Nephron (organoid): ENCODE data around the gene PNMA6A.

Experiments used
- H3K27ac Mint-ChIP-seq, 3 experiments: 2 replicates each; pipeline ENCODE4 v1.8.0; 2020; ENCODE audit warnings: mixed read lengths in 3 of 3, mild to moderate bottlenecking in 2 of 3, moderate library complexity in 1 of 3
- H3K27me3 Mint-ChIP-seq: 2 replicates; pipeline ENCODE4 v1.8.0; 2021; ENCODE audit warnings: low read depth, mild to moderate bottlenecking, moderate library complexity, mixed read lengths
- H3K36me3 Mint-ChIP-seq: 2 replicates; pipeline ENCODE4 v1.8.0; 2020; ENCODE audit warnings: low read depth, mixed read lengths
- H3K4me1 Mint-ChIP-seq: 2 replicates; pipeline ENCODE4 v1.8.0; 2020; ENCODE audit warnings: mixed read lengths
- H3K4me3 Mint-ChIP-seq, 3 experiments: 2 replicates each; pipeline ENCODE4 v1.8.0; 2020; ENCODE audit warnings: mild to moderate bottlenecking in 3 of 3, mixed read lengths in 3 of 3, moderate library complexity in 2 of 3
- H3K9me3 Mint-ChIP-seq: 2 replicates; pipeline ENCODE4 v1.8.0; 2020; ENCODE audit warnings: mixed read lengths
- CTCF ChIP-seq, 3 experiments: fragments of 200-600 bp; sonication (generic); IDR thresholded peaks; one replicate each; pipeline ENCODE4 v1.5.0; 2021; ENCODE audit warnings: antibody characterized with exemption in 3 of 3; ENCODE audit not compliant: unreplicated experiment in 3 of 3

PNMA6A gene

GRCh38 chrX:153049093-153049492, 23.2 kb upstream of the PNMA6A start:
- peaks cover 44% of the 10 kb centered on the region for H3K9me3 Mint-ChIP-seq
- no peaks in the 10 kb centered on the region for H3K4me1 Mint-ChIP-seq
- H3K36me3 Mint-ChIP-seq, result no peaks in the 10 kb centered on the region
- peaks cover 3% of the 10 kb centered on the region for H3K27me3 Mint-ChIP-seq
- TF ChIP-seq CTCF (IDR thresholded peaks at IDR 0.05; ENCODE audit: unreplicated experiment in 3 of 3), result no peak
- H3K27ac Mint-ChIP-seq, result no peak overlapping the region
- no peak overlapping the region for H3K4me3 Mint-ChIP-seq

- Mint-ChIP-seq H3K27me3 (peaks cover 18% of the 10 kb centered on the region), H3K36me3 (no peaks in the 10 kb centered on the region), H3K4me3 (no peak overlapping the region), H3K4me1 (no peaks in the 10 kb centered on the region), H3K27ac (no peak overlapping the region), H3K9me3 (peaks cover 35% of the 10 kb centered on the region)
- peak in 2 of 3 experiments; percentile 8 to 10 for TF ChIP-seq CTCF (IDR thresholded peaks at IDR 0.05; ENCODE audit: unreplicated experiment in 3 of 3)
These were observed 19.7 kb upstream of the PNMA6A start for GRCh38 chrX:153052534-153052933.

- Mint-ChIP-seq H3K36me3 (no peaks in the 10 kb centered on the region), H3K4me1 (no peaks in the 10 kb centered on the region), H3K9me3 (peaks cover 10% of the 10 kb centered on the region), H3K27ac (peak within 1 kb of the TSS in 1 of 3 experiments; percentile 37), H3K27me3 (peaks cover 16% of the 10 kb centered on the region), H3K4me3 (peak within 1 kb of the TSS; percentile 49 to 69 (median 60))
- TF ChIP-seq CTCF (IDR thresholded peaks at IDR 0.05; ENCODE audit: unreplicated experiment in 3 of 3), result no peak
These were observed 16.1 kb upstream of the PNMA6A start, which contains the start of gene PNMA3 for GRCh38 chrX:153055871-153056749. Gene PNMA3, plus strand, starts transcription at chrX:153056470. Its CDS starts 586 bp downstream, at chrX:153057056.

GRCh38 chrX:153057281-153057680, 15.0 kb upstream of the PNMA6A start:
- Mint-ChIP-seq H3K27ac (no peak overlapping the region), H3K4me3 (peak overlapping the region; percentile 48 to 69 (median 60)), H3K9me3 (peaks cover 7% of the 10 kb centered on the region), H3K27me3 (peaks cover 15% of the 10 kb centered on the region), H3K36me3 (no peaks in the 10 kb centered on the region), H3K4me1 (no peaks in the 10 kb centered on the region)
- TF ChIP-seq CTCF (IDR thresholded peaks at IDR 0.05; ENCODE audit: unreplicated experiment in 3 of 3), result no peak

GRCh38 chrX:153059191-153060094, 12.8 kb upstream of the PNMA6A start:
- Mint-ChIP-seq H3K27ac (no peak overlapping the region), H3K9me3 (peaks cover 2% of the 10 kb centered on the region), H3K36me3 (no peaks in the 10 kb centered on the region), H3K27me3 (peaks cover 14% of the 10 kb centered on the region), H3K4me3 (no peak overlapping the region), H3K4me1 (no peaks in the 10 kb centered on the region)
- TF ChIP-seq CTCF (IDR thresholded peaks at IDR 0.05; ENCODE audit: unreplicated experiment in 3 of 3), result no peak
